GM12878 (cell line): ENCODE measurements around the gene INVS. TPM values are rescaled to one million over a fixed set of nuclear protein-coding genes. Genes with fewer than 3 reads are reported as not detected.

Source experiments
- CHD2 ChIP-seq: IDR thresholded peaks from 2 replicates; pipeline ENCODE4 v1.6.1; 2011; ENCODE audit warnings: low read depth, low read length, improper control_type of control experiment, borderline replicate concordance
- IKZF2 ChIP-seq, 2 experiments: fragments of 450-650 bp; IDR thresholded peaks; 2 replicates each; pipeline ENCODE4 v1.6.1; 2017; ENCODE audit warnings: mild to moderate bottlenecking in 2 of 2, moderate library complexity in 2 of 2
- IRF3 ChIP-seq: fragments of 450-650 bp; IDR thresholded peaks from 2 replicates; pipeline ENCODE4 v1.6.1; 2014; ENCODE audit warnings: mild to moderate bottlenecking
- KAT2A ChIP-seq: conservative IDR thresholded peaks from 2 replicates; pipeline ENCODE4 v1.6.1; 2011; ENCODE audit warnings: low read depth, low read length; ENCODE audit not compliant: control insufficient read depth
- PBX3 ChIP-seq: IDR thresholded peaks from 2 replicates; pipeline ENCODE4 v1.6.1; 2011; ENCODE audit warnings: mild to moderate bottlenecking, low read depth, low read length, moderate library complexity; ENCODE audit not compliant: insufficient replicate concordance
- RBBP5 ChIP-seq: fragments of 200-600 bp; sonication (generic); conservative IDR thresholded peaks from 2 replicates; pipeline ENCODE4 v1.6.1; 2016
- RUNX3 ChIP-seq: IDR thresholded peaks from 2 replicates; pipeline ENCODE4 v1.6.1; 2012; ENCODE audit warnings: low read length, inconsistent platforms
- SPI1 ChIP-seq: IDR thresholded peaks from 2 replicates; pipeline ENCODE4 v1.6.1; 2011; ENCODE audit warnings: low read depth, mild to moderate bottlenecking, low read length, moderate library complexity, borderline replicate concordance; ENCODE audit not compliant: insufficient read depth
- STAT3 ChIP-seq: IDR thresholded peaks from 2 replicates; pipeline ENCODE4 v1.6.1; 2011; ENCODE audit warnings: low read depth, low read length, improper control_type of control experiment
- TBL1XR1 ChIP-seq: IDR thresholded peaks from 2 replicates; pipeline ENCODE4 v1.6.1; 2012; ENCODE audit warnings: low read depth, low read length, improper control_type of control experiment
- TCF7 ChIP-seq: IDR thresholded peaks from 2 replicates; pipeline ENCODE4 v1.6.1; 2014; ENCODE audit warnings: antibody characterized with exemption, borderline replicate concordance
- ZBTB33 ChIP-seq: fragments of 450-650 bp; IDR thresholded peaks from 2 replicates; pipeline ENCODE4 v1.6.1; 2017; ENCODE audit warnings: mild to moderate bottlenecking
- polyA plus RNA-seq, 11 experiments: library from polyadenylated mRNA; depleted of rRNA in 4 of 11; unstranded in 6 of 11; stranded (reverse) in 5 of 11; fragments of >200 nt; fragmentation: Nextera tagmentation in 4 of 11; fragmentation: Illumina TruSeq in 1 of 11; extraction: Ambion mirVana in 4 of 11; extraction: Trizol in 1 of 11; gene quantifications; 1 replicate in 1 of 11; 2 replicates in 10 of 11; pipeline versions ENCODE4 v1.2.1 to v1.2.3, GENCODE V29; 2011 to 2016; ENCODE audit warnings: inconsistent platforms in 2 of 11, missing spikeins in 2 of 11, low read depth in 1 of 11
- total RNA-seq, 4 experiments: library from RNA; depleted of rRNA in 3 of 4; stranded (reverse); fragments of >200 nt in 3 of 4; fragmentation: Illumina TruSeq in 1 of 4; extraction: Trizol in 1 of 4; gene quantifications; 2 replicates each; pipeline versions ENCODE4 v1.2.1 to v1.2.3, GENCODE V29; 2013 to 2021
- TF ChIP-seq, protein P1 (sequence below): IDR thresholded peaks from 2 replicates; pipeline ENCODE4 v1.6.1; 2012; ENCODE audit warnings: mild to moderate bottlenecking, low read depth, low read length
- TF ChIP-seq, protein P2 (sequence below): fragments of 450-650 bp; IDR thresholded peaks from 2 replicates; pipeline ENCODE4 v1.6.1; 2016; ENCODE audit warnings: mild to moderate bottlenecking
- TF ChIP-seq, protein P3 (sequence below): IDR thresholded peaks from 2 replicates; pipeline ENCODE4 v1.6.1; 2012; ENCODE audit warnings: low read depth, low read length, improper control_type of control experiment

INVS gene
- total and polyA plus RNA-seq, 10 of the 15 experiments (the other 5 are each of a cell fraction or from before 2014, with no cell fraction given): 0.93 to 20.8 (median 13.2) TPM

GRCh38 chr9:100098887-100099721 lies at the start of gene INVS, which contains the start of gene ERP44 (continued):
- TF ChIP-seq, protein P1, sequence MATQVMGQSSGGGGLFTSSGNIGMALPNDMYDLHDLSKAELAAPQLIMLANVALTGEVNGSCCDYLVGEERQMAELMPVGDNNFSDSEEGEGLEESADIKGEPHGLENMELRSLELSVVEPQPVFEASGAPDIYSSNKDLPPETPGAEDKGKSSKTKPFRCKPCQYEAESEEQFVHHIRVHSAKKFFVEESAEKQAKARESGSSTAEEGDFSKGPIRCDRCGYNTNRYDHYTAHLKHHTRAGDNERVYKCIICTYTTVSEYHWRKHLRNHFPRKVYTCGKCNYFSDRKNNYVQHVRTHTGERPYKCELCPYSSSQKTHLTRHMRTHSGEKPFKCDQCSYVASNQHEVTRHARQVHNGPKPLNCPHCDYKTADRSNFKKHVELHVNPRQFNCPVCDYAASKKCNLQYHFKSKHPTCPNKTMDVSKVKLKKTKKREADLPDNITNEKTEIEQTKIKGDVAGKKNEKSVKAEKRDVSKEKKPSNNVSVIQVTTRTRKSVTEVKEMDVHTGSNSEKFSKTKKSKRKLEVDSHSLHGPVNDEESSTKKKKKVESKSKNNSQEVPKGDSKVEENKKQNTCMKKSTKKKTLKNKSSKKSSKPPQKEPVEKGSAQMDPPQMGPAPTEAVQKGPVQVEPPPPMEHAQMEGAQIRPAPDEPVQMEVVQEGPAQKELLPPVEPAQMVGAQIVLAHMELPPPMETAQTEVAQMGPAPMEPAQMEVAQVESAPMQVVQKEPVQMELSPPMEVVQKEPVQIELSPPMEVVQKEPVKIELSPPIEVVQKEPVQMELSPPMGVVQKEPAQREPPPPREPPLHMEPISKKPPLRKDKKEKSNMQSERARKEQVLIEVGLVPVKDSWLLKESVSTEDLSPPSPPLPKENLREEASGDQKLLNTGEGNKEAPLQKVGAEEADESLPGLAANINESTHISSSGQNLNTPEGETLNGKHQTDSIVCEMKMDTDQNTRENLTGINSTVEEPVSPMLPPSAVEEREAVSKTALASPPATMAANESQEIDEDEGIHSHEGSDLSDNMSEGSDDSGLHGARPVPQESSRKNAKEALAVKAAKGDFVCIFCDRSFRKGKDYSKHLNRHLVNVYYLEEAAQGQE: no peak
- peak; percentile 75 for TF ChIP-seq TBL1XR1
- TF ChIP-seq RBBP5: no peak
- no peak for TF ChIP-seq STAT3
- TF ChIP-seq PBX3: no peak
- no peak for TF ChIP-seq KAT2A
- TF ChIP-seq, protein P2, sequence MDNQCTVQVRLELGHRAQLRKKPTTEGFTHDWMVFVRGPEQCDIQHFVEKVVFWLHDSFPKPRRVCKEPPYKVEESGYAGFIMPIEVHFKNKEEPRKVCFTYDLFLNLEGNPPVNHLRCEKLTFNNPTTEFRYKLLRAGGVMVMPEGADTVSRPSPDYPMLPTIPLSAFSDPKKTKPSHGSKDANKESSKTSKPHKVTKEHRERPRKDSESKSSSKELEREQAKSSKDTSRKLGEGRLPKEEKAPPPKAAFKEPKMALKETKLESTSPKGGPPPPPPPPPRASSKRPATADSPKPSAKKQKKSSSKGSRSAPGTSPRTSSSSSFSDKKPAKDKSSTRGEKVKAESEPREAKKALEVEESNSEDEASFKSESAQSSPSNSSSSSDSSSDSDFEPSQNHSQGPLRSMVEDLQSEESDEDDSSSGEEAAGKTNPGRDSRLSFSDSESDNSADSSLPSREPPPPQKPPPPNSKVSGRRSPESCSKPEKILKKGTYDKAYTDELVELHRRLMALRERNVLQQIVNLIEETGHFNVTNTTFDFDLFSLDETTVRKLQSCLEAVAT: peak; percentile 96
- no peak for TF ChIP-seq TCF7
- TF ChIP-seq SPI1: peak; percentile 48; the same call in 1 of the 2 replicates
- peak; percentile 87 for TF ChIP-seq CHD2
- peak; percentile 33; the same call in 1 of the 2 replicates for TF ChIP-seq RUNX3
- TF ChIP-seq IRF3: peak; percentile 7; the same call in 1 of the 2 replicates
- no peak; the same call in 1 of the 2 replicates for TF ChIP-seq ZBTB33
- TF ChIP-seq IKZF2 (IDR thresholded peaks at IDR 0.05): peak in 1 of 2 experiments; percentile 10; a peak in 1 of 4 replicates
- TF ChIP-seq, protein P3, sequence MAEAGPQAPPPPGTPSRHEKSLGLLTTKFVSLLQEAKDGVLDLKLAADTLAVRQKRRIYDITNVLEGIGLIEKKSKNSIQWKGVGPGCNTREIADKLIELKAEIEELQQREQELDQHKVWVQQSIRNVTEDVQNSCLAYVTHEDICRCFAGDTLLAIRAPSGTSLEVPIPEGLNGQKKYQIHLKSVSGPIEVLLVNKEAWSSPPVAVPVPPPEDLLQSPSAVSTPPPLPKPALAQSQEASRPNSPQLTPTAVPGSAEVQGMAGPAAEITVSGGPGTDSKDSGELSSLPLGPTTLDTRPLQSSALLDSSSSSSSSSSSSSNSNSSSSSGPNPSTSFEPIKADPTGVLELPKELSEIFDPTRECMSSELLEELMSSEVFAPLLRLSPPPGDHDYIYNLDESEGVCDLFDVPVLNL: 0 out of 2 replicates have a peak, but pooled peaks have one; percentile 35
